ENCODE measurements around the gene TEX48. TPM values are rescaled to one million over a fixed set of nuclear protein-coding genes. Genes with fewer than 3 reads are reported as not detected.

Gene TEX48
- total RNA-seq, 4 donors from 2014 or later = not detected

GRCh38 chr9:114689813-114690212 is 7.8 kb upstream of the TEX48 start:
- H3K27me3 ChIP-seq = no peaks in the 10 kb centered on the region
- H3K9me3 ChIP-seq = no peaks in the 10 kb centered on the region
- in situ Hi-C loops (cut with MboI; ENCODE audit: low pct_ligation_motif_present in 1 of 4, low pct_unique_long_range_greater_than_20kb in 1 of 4, low sequenced_read_pairs in 3 of 4) (loop anchor here in 3 of 4 donors (5.0 to 25.0 kb wide), 4 partner anchors 45 to 822 kb away; no protein-coding TSS in a partner anchor), intact Hi-C loops (cut with DNase I; ENCODE audit: low total_unique reads) (no loop called here)
- no peak for DNase-seq
- H3K4me1 ChIP-seq = peaks cover 0 to 10% (median 6%) of the 10 kb centered on the region in 4 donors
- TF ChIP-seq POLR2AphosphoS5 (IDR thresholded peaks at IDR 0.05) (no peak), POLR2A (IDR thresholded peaks at IDR 0.05) (no peak), EP300 (IDR thresholded peaks at IDR 0.05; ENCODE audit: low read depth) (no peak), CTCF (IDR thresholded peaks at IDR 0.05) (no peak)
- H3K36me3 ChIP-seq = no peaks in the 10 kb centered on the region
- H3K4me3 ChIP-seq = no peak overlapping the region
- H3K27ac ChIP-seq = no peak overlapping the region
- WGBS, 2 donors (ENCODE audit: low coverage in 1 of 2) = 86 to 91% methylated on average over 7 of the region's 7 CpGs

- intact Hi-C loops (cut with DNase I; ENCODE audit: low total_unique reads) = no loop called here
- no peak for TF ChIP-seq POLR2A (IDR thresholded peaks at IDR 0.05)
- no peak for TF ChIP-seq POLR2AphosphoS5 (IDR thresholded peaks at IDR 0.05)
- no peak for TF ChIP-seq EP300 (IDR thresholded peaks at IDR 0.05; ENCODE audit: low read depth)
- TF ChIP-seq CTCF (IDR thresholded peaks at IDR 0.05) = no peak
- Histone ChIP-seq H3K4me3 (no peak overlapping the region), H3K36me3 (no peaks in the 10 kb centered on the region), H3K9me3 (no peaks in the 10 kb centered on the region), H3K4me1 (peaks cover 0 to 10% (median 6%) of the 10 kb centered on the region in 4 donors), H3K27me3 (no peaks in the 10 kb centered on the region), H3K27ac (no peak overlapping the region)
- no peak for DNase-seq
- 91 to 95% methylated on average over 3 of the region's 3 CpGs for WGBS, 2 donors (ENCODE audit: low coverage in 1 of 2)
- in situ Hi-C loops (cut with MboI; ENCODE audit: low pct_ligation_motif_present in 1 of 4, low pct_unique_long_range_greater_than_20kb in 1 of 4, low sequenced_read_pairs in 3 of 4) = loop anchor here in 3 of 4 donors (5.0 to 25.0 kb wide), 4 partner anchors 46 to 823 kb away; no protein-coding TSS in a partner anchor
These were observed 7.1 kb upstream of the TEX48 start for GRCh38 chr9:114688909-114689610.

- Histone ChIP-seq H3K27me3 (no peaks in the 10 kb centered on the region), H3K36me3 (no peaks in the 10 kb centered on the region), H3K4me1 (peaks cover 0 to 5% (median under 1%) of the 10 kb centered on the region in 4 donors), H3K27ac (no peak overlapping the region), H3K4me3 (no peak overlapping the region), H3K9me3 (no peaks in the 10 kb centered on the region)
- no peak for TF ChIP-seq CTCF (IDR thresholded peaks at IDR 0.05)
- no peak for TF ChIP-seq POLR2AphosphoS5 (IDR thresholded peaks at IDR 0.05)
- no peak for TF ChIP-seq POLR2A (IDR thresholded peaks at IDR 0.05)
- no peak for TF ChIP-seq EP300 (IDR thresholded peaks at IDR 0.05; ENCODE audit: low read depth)
- in situ Hi-C loops (cut with MboI; ENCODE audit: low pct_ligation_motif_present in 1 of 4, low pct_unique_long_range_greater_than_20kb in 1 of 4, low sequenced_read_pairs in 3 of 4) (loop anchor here in 3 of 4 donors (5.0 to 25.0 kb wide), 4 partner anchors 46 to 824 kb away; no protein-coding TSS in a partner anchor), intact Hi-C loops (cut with DNase I; ENCODE audit: low total_unique reads) (no loop called here)
- 90 to 96% methylated on average over 4 of the region's 4 CpGs for WGBS, 2 donors (ENCODE audit: low coverage in 1 of 2)
- DNase-seq = no peak
These were observed 6.4 kb upstream of the TEX48 start for GRCh38 chr9:114688379-114688778.

- intact Hi-C loops (cut with DNase I; ENCODE audit: low total_unique reads) (no loop called here), in situ Hi-C loops (cut with MboI; ENCODE audit: low pct_ligation_motif_present in 1 of 4, low pct_unique_long_range_greater_than_20kb in 1 of 4, low sequenced_read_pairs in 3 of 4) (loop anchor here in 3 of 4 donors (5.0 to 25.0 kb wide), 4 partner anchors 48 to 825 kb away; no protein-coding TSS in a partner anchor)
- no peaks in the 10 kb centered on the region for H3K4me1 ChIP-seq
- H3K36me3 ChIP-seq = no peaks in the 10 kb centered on the region
- no peak for DNase-seq
- TF ChIP-seq EP300 (IDR thresholded peaks at IDR 0.05; ENCODE audit: low read depth) (no peak), POLR2AphosphoS5 (IDR thresholded peaks at IDR 0.05) (no peak), POLR2A (IDR thresholded peaks at IDR 0.05) (no peak), CTCF (IDR thresholded peaks at IDR 0.05) (no peak)
- H3K27me3 ChIP-seq = no peaks in the 10 kb centered on the region
- no peak overlapping the region for H3K27ac ChIP-seq
- H3K9me3 ChIP-seq = no peaks in the 10 kb centered on the region
- H3K4me3 ChIP-seq = no peak overlapping the region
These were observed 5.0 kb upstream of the TEX48 start for GRCh38 chr9:114687034-114687433.

All from transverse colon (tissue), 4 donors.